ENCODE measurements around the gene GALE. TPM values are rescaled to one million over a fixed set of nuclear protein-coding genes. Genes with fewer than 3 reads are reported as not detected.
"Not testable (repeated sequence)": the region's sequence is repeated elsewhere in the genome, so short reads cannot be mapped to it uniquely, and the experiment has no call there.

The GALE gene
- total RNA-seq, 1 experiment from 2014 or later = 196 TPM

DNA sequence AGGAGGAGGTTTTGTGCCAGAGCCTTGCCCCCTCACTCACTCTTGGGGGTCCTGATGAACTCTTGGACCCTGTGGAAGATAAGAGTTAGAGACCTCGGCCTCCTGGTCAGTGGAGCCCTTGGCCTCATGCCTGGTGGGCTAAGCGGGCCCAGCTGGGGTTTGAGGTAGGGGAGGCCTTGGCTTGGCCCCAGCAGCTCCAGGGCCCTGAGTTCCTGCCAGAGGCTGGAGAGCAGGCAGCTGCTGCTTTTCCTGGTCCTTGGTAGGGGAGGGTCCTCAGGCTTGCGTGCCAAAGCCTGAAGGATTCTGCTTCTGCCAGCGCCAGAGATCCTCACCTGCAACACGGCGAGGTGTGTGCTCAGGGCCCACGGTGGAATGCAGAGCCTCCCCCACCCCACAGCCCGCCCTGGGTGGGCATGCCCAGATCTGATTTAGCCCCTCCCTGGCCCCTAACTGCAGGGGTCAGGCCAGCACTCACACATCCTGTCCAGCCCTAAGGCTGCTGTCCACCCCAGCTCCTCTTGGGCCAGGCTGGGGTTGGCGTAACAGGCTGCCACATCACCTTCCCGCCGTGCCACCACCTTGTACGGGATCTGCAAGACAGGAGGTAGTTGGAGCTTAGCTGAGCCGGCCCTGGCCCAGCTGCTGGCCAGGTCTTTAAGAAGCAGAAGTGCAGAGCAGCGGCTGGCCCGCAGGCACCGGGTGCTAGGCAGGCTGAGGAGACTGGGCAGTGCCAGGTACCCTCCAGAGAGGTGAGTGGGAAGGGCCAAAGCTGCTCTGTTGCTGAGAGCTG is 4.7 kb downstream of the GALE start:
- no peak for DNase-seq (ENCODE audit: low read depth)
- in situ Hi-C loops (cut with HindIII; ENCODE audit: low pct_unique_long_range_greater_than_20kb, low sequenced_read_pairs) = no loop called here

- in situ Hi-C loops (cut with HindIII; ENCODE audit: low pct_unique_long_range_greater_than_20kb, low sequenced_read_pairs); DNase-seq (ENCODE audit: low read depth): not testable (repeated sequence)
Observed at GRCh38 chr1:23794732-23795182, 5.8 kb downstream of the GALE start.

DNA sequence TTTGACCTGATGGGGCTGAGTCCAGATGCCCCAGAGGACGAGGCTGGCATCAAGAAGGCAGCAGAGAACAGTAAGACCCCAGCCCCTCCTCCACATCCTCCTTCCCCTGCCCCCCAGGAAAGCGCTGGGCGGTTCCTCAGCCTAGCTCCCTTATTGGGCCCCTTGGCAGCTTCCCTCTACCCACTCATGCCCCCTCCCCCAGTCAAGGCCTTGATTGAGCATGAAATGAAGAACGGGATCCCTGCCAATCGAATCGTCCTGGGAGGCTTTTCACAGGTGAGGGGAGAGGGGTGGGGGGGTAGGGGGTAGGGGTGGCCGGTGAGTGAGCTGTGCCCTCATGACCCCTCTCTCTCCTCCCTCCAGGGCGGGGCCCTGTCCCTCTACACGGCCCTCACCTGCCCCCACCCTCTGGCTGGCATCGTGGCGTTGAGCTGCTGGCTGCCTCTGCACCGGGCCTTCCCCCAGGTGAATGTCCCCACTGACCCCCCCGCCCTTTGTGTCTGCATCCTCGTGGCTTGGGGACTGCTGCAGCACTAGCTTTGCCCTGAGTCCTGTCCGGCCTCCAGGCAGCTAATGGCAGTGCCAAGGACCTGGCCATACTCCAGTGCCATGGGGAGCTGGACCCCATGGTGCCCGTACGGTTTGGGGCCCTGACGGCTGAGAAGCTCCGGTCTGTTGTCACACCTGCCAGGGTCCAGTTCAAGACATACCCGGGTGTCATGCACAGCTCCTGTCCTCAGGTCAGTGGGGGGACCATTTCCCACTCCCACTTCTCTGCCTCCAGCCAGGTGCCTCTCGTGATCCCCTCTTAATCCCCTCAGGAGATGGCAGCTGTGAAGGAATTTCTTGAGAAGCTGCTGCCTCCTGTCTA is 6.5 kb downstream of the GALE start:
- DNase-seq (ENCODE audit: low read depth) = no peak

GRCh38 chr1:23793018-23793781 is 7.4 kb downstream of the GALE start:
- DNase-seq (ENCODE audit: low read depth) = peak; percentile 66
- in situ Hi-C loops (cut with HindIII; ENCODE audit: low pct_unique_long_range_greater_than_20kb, low sequenced_read_pairs) = no loop called here

More for the DNA sequence above, 6.5 kb downstream of the GALE start:
- in situ Hi-C loops (cut with HindIII; ENCODE audit: low pct_unique_long_range_greater_than_20kb, low sequenced_read_pairs) = no loop called here

GRCh38 chr1:23792151-23792945 is 8.2 kb downstream of the GALE start:
- no peak for DNase-seq (ENCODE audit: low read depth)
- in situ Hi-C loops (cut with HindIII; ENCODE audit: low pct_unique_long_range_greater_than_20kb, low sequenced_read_pairs) = no loop called here

DNA sequence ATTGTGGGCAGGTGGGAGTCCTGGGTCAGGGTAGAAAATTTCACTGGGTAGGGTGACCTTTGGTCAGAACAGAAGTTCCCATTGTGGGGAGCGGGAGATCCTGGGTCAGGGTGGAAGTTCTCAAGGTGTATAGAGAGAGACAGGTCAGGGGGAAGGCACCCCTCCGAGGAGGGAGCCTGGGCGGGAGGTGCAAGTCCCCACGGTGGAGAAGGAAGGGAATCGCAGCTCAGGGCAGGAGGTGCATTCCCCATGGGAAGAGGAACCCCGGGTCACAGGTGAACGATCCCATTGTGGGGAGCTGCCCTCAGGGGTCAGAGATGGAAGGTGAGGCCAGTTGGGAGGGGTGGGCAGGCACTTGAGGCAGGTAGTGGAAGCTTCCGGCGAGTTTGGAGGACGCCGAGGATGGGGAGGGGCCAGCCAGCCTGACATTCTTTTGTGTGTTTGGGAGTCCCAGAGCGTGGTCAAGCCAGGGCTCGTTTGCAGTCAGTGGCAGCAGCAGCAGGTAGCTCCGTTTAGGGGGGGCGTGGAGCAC is 9.0 kb downstream of the GALE start:
- in situ Hi-C loops (cut with HindIII; ENCODE audit: low pct_unique_long_range_greater_than_20kb, low sequenced_read_pairs) = no loop called here
- DNase-seq (ENCODE audit: low read depth) = no peak

GRCh38 chr1:23790696-23791515 is 9.6 kb downstream of the GALE start, which contains the start of gene LYPLA2:
Gene LYPLA2 (plus strand): TSS chr1:23791145. CDS start chr1:23792683, 1,538 bp downstream.
- in situ Hi-C loops (cut with HindIII; ENCODE audit: low pct_unique_long_range_greater_than_20kb, low sequenced_read_pairs) = no loop called here
- peak; percentile 86 for DNase-seq (ENCODE audit: low read depth)

DNA sequence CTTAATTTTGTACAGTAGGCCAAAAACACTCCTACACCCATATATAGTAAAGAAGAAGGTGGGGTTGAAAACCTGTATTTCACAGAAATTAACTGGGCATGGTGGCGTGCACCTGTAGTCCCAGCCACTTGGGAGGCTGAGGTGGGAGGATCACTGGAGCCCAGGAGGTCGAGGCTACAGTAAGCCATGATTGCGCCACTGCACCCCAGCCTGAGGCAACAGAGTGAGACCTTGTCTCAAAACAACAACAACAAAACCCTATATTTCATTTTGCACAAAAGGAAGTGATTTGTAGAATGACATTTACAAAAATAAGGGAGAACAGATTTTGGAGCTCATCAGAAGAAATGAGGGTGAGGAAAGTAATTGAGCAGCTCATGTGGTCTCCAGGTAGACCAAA is 11.9 kb downstream of the GALE start:
- no peak for DNase-seq (ENCODE audit: low read depth)
- in situ Hi-C loops (cut with HindIII; ENCODE audit: low pct_unique_long_range_greater_than_20kb, low sequenced_read_pairs) = no loop called here

DNA sequence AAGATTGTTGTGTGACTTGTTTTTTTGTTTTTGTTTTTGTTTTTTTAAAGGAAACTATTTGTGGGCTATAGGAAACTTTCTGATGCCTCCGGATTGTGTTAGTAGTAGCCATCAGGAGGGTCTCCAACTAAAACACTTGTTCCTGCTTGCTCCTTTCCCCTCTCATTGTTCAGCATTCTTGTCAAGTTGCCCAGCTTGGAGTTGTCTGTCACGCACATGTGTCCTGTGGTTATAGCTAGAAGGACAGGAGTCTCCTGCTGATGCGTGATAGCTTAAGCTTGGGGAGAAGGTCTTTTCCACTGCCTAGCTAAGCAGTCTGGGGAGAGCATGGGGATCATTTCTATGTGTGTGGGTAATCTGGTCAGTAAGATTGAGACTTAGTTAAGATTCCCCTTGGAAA is 12.9 kb downstream of the GALE start:
- in situ Hi-C loops (cut with HindIII; ENCODE audit: low pct_unique_long_range_greater_than_20kb, low sequenced_read_pairs) = no loop called here
- no peak for DNase-seq (ENCODE audit: low read depth)

DNA sequence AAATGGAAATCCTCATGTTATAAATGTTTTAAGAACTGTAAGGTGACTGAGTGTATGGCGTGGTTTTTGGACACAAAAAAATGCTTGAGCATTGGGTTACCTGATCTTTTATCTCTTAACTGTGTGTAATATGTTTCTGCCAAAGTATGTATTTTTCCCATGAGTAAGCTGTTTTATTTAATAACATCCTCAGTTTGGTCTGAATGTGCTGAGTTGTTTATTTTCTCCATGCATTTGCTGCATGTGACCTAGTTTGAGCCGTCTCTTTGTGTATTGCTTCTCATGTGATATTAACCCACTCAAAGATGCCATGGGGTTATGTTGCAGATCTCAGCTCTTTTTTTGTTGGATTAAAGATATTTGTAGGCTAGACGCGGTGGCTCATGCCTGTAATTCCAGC is 15.7 kb downstream of the GALE start:
- in situ Hi-C loops (cut with HindIII; ENCODE audit: low pct_unique_long_range_greater_than_20kb, low sequenced_read_pairs) = no loop called here
- DNase-seq (ENCODE audit: low read depth) = no peak

DNA sequence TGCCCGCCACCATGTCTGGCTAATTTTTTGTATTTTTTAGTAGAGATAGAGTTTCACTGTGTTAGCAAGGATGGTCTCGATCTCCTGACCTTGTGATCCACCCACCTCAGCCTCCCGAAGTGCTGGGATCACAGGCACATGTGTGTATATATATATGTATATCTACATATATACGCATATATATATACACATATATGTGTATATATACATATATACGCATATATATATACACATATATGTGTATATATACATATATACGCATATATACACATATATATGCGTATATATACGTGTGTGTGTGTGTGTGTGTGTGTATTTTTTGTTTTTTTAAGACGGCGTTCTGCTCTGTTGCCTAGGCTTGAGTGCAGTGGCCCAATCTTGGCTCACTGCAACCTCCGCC is 17.4 kb downstream of the GALE start:
- in situ Hi-C loops (cut with HindIII; ENCODE audit: low pct_unique_long_range_greater_than_20kb, low sequenced_read_pairs); DNase-seq (ENCODE audit: low read depth): not testable (repeated sequence)

- DNase-seq (ENCODE audit: low read depth) = peak; percentile 61
- in situ Hi-C loops (cut with HindIII; ENCODE audit: low pct_unique_long_range_greater_than_20kb, low sequenced_read_pairs) = no loop called here
Observed at GRCh38 chr1:23779826-23780371, 20.7 kb downstream of the GALE start.

DNA sequence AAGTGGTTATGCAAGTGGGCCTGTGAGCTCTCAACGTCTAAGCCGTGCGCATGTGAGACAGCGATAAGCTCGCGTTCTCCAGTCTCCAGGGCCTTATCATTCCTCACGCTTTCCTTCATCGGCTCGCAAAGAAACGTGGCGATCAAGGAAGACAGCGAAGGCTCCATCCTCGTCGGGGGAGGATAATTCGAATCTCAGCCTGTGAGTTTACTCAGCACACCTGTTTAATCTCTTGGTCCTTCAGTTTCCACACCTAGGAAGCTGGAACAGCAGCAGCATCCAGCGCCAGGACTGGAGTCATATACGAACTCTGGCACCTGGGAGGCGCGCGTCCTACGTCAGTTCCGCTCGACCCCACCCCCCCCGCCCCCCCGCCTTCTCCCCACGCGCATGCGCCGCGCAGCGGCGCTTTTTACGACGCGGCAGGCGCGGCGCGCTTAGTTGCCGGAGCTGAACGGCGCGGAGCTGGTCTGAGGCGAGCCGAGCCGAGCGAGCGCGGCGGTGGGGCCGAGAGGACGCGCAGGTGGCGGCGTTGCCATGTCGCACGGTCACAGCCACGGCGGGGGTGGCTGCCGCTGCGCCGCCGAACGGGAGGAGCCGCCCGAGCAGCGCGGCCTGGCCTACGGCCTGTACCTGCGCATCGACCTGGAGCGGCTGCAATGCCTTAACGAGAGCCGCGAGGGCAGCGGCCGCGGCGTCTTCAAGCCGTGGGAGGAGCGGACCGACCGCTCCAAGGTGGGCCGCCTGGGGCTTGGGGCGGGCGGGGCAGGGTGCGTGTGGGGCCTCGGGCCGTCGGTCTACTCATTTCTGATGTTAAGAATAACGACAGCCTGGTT is 22.4 kb downstream of the GALE start, which contains the start of gene PITHD1:
Gene PITHD1 (plus strand): TSS at position 440 of the 836 bp plus-strand sequence. CDS start 98 bp downstream, at position 538.
- in situ Hi-C loops (cut with HindIII; ENCODE audit: low pct_unique_long_range_greater_than_20kb, low sequenced_read_pairs) = no loop called here
- peak; percentile 73 for DNase-seq (ENCODE audit: low read depth)

DNA sequence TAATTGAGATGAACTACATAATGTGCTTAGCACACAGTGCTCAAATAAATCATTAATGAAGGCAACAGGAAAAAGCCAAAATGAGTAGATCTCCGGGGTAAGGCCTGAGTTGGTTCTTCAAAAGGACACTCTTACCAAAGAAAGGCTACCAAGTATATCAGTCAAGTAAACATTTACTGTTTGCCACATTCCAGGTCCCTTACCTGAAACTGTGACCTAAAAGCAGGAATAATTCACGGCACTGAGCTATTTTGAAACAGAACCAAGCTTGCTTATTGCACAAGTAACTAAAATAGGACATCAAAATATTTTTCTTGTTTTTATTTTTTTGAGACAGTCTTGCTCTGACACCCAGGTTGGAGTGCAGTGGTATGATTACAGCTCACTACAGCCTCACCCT is 24.3 kb downstream of the GALE start:
- in situ Hi-C loops (cut with HindIII; ENCODE audit: low pct_unique_long_range_greater_than_20kb, low sequenced_read_pairs) = no loop called here
- DNase-seq (ENCODE audit: low read depth) = no peak

- in situ Hi-C loops (cut with HindIII; ENCODE audit: low pct_unique_long_range_greater_than_20kb, low sequenced_read_pairs) = no loop called here
- DNase-seq (ENCODE audit: low read depth) = no peak
Observed at GRCh38 chr1:23774174-23774880, 26.2 kb downstream of the GALE start.

All from Caki2 (cell line).